ENCODE measurements around the gene NEO1. TPM values are rescaled to one million over a fixed set of nuclear protein-coding genes. Genes with fewer than 3 reads are reported as not detected.

Gene NEO1
- total and polyA plus RNA-seq, 2 of the 13 experiments (the other 11 are each of a cell fraction or from before 2014, with no cell fraction given) = 8.4 to 11.0 TPM

DNA sequence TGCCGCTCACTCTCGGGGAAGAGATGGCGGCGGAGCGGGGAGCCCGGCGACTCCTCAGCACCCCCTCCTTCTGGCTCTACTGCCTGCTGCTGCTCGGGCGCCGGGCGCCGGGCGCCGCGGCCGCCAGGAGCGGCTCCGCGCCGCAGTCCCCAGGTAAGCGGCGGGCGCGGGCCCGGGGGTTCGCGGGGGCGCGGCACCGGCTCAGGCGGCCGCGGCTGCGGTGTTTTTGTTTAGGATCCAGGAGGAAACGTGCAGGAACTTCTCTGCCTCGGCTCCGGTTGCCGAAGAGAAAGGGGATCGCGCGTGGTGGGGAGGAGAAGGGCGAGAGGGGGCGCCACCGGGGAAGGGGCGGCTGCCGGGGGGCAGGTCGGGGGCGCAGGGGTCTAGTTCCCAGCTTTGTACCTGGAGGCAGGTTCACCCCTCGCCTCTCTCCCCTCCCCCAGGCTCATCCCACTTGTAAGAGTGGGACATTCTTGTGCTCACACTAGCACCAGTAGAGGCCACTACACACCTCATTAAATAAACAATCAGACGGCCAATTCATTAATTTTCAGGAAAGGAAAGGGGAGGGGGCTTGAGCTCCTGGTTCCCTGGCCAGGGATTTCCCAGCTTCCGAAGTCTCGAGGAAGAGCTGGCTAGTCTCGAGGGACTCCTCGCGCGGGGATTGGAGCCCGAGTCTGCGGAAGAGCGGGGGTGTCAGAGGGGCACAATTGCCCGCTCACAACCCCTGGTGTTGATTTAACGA lies 562 bp downstream of the NEO1 start (continued):
- TF ChIP-seq, protein P1, sequence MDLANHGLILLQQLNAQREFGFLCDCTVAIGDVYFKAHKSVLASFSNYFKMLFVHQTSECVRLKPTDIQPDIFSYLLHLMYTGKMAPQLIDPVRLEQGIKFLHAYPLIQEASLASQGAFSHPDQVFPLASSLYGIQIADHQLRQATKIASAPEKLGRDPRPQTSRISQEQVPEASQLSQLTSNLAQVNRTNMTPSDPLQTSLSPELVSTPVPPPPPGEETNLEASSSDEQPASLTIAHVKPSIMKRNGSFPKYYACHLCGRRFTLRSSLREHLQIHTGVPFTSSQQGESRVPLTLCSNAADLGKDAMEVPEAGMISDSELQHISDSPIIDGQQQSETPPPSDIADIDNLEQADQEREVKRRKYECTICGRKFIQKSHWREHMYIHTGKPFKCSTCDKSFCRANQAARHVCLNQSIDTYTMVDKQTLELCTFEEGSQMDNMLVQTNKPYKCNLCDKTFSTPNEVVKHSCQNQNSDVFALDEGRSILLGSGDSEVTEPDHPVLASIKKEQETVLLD (CRISPR knock-in tag; IDR thresholded peaks at IDR 0.05; ENCODE audit: low read depth) = 0 out of 2 replicates have a peak, but pooled peaks have one; percentile 29
- TF ChIP-seq ASH2L (IDR thresholded peaks at IDR 0.05; ENCODE audit: insufficient read length, low read depth, low read length) (peak; percentile 17), TBX2 (CRISPR knock-in tag; IDR thresholded peaks at IDR 0.05; ENCODE audit: borderline replicate concordance) (0 out of 2 replicates have a peak, but pooled peaks have one; percentile 25), ZNF260 (CRISPR knock-in tag; IDR thresholded peaks at IDR 0.05; ENCODE audit: borderline replicate concordance, low read depth) (no peak), ZEB1 (IDR thresholded peaks at IDR 0.05; ENCODE audit: insufficient replicate concordance, low read depth) (no peak), ZMAT3 (CRISPR knock-in tag; conservative IDR thresholded peaks at IDR 0.05) (no peak), ZNF224 (CRISPR knock-in tag; IDR thresholded peaks at IDR 0.05) (no peak), ZMYM4 (CRISPR knock-in tag; IDR thresholded peaks at IDR 0.05) (no peak), ZNF777 (CRISPR knock-in tag; IDR thresholded peaks at IDR 0.05) (peak; percentile 58; the same call in 1 of the 2 replicates), REPIN1 (CRISPR knock-in tag; IDR thresholded peaks at IDR 0.05; ENCODE audit: borderline replicate concordance, low read depth) (no peak), MED13 (CRISPR knock-in tag; IDR thresholded peaks at IDR 0.05) (no peak), MAZ (IDR thresholded peaks at IDR 0.05; ENCODE audit: borderline replicate concordance, low read depth, low read length) (0 out of 2 replicates have a peak, but pooled peaks have one; percentile 27), MAZ (CRISPR knock-in tag; IDR thresholded peaks at IDR 0.05; ENCODE audit: low read depth) (no peak), FOXA1 (IDR thresholded peaks at IDR 0.05) (no peak), FOXA1 (CRISPR knock-in tag; IDR thresholded peaks at IDR 0.05) (peak; percentile 61; the same call in 1 of the 2 replicates), HOXA3 (CRISPR knock-in tag; IDR thresholded peaks at IDR 0.05) (peak; percentile 16; the same call in 1 of the 2 replicates), ZNF563 (CRISPR knock-in tag; IDR thresholded peaks at IDR 0.05) (no peak)
- TF ChIP-seq, protein P2, sequence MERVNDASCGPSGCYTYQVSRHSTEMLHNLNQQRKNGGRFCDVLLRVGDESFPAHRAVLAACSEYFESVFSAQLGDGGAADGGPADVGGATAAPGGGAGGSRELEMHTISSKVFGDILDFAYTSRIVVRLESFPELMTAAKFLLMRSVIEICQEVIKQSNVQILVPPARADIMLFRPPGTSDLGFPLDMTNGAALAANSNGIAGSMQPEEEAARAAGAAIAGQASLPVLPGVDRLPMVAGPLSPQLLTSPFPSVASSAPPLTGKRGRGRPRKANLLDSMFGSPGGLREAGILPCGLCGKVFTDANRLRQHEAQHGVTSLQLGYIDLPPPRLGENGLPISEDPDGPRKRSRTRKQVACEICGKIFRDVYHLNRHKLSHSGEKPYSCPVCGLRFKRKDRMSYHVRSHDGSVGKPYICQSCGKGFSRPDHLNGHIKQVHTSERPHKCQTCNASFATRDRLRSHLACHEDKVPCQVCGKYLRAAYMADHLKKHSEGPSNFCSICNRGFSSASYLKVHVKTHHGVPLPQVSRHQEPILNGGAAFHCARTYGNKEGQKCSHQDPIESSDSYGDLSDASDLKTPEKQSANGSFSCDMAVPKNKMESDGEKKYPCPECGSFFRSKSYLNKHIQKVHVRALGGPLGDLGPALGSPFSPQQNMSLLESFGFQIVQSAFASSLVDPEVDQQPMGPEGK (CRISPR knock-in tag; IDR thresholded peaks at IDR 0.05) = peak; percentile 72
- TF ChIP-seq, protein P3, sequence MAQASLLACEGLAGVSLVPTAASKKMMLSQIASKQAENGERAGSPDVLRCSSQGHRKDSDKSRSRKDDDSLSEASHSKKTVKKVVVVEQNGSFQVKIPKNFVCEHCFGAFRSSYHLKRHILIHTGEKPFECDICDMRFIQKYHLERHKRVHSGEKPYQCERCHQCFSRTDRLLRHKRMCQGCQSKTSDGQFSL (CRISPR knock-in tag; IDR thresholded peaks at IDR 0.05) = no peak
- TF ChIP-seq, protein P4, sequence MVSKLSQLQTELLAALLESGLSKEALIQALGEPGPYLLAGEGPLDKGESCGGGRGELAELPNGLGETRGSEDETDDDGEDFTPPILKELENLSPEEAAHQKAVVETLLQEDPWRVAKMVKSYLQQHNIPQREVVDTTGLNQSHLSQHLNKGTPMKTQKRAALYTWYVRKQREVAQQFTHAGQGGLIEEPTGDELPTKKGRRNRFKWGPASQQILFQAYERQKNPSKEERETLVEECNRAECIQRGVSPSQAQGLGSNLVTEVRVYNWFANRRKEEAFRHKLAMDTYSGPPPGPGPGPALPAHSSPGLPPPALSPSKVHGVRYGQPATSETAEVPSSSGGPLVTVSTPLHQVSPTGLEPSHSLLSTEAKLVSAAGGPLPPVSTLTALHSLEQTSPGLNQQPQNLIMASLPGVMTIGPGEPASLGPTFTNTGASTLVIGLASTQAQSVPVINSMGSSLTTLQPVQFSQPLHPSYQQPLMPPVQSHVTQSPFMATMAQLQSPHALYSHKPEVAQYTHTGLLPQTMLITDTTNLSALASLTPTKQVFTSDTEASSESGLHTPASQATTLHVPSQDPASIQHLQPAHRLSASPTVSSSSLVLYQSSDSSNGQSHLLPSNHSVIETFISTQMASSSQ (IDR thresholded peaks at IDR 0.05; ENCODE audit: low read depth) = no peak
- TF ChIP-seq, protein P4 (CRISPR knock-in tag; IDR thresholded peaks at IDR 0.05; ENCODE audit: borderline replicate concordance) = no peak
